ENCODE results near the gene MTMR6. TPM values are rescaled to one million over a fixed set of nuclear protein-coding genes. Genes with fewer than 3 reads are reported as not detected.

Gene MTMR6
- total RNA-seq, 4 donors from 2014 or later, result 10.6 to 15.9 (median 14.3) TPM

DNA sequence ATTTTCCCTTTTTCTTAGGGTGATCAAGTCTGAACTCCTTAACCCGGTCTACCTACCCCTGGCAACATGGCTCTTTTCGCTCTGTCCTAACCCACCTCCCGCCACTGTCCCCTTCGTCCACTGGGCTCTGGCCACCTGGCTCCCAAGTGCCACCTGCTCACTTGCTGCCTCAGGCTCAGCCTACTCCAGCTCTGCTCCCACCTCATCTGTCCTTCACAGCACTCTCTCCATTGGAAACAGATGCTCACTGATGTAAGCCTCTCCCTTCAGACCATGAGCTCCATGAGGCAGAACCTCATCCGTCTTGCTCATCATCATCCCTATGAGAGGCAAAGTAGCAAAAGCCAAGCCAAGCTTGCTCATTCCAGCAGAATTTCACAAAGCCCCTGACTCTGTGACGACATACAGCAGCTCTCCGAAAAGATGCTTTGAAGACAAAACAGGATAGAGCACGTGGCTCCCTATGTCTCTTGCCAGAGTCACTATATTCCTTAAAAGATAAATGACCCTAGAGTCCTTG is 79.9 kb downstream of the MTMR6 start:
- intact Hi-C loops (cut with DNase I; ENCODE audit: low total_unique reads), result no loop called here
- WGBS, 2 donors, result 77 to 80% methylated on average over 8 of the region's 8 CpGs

DNA sequence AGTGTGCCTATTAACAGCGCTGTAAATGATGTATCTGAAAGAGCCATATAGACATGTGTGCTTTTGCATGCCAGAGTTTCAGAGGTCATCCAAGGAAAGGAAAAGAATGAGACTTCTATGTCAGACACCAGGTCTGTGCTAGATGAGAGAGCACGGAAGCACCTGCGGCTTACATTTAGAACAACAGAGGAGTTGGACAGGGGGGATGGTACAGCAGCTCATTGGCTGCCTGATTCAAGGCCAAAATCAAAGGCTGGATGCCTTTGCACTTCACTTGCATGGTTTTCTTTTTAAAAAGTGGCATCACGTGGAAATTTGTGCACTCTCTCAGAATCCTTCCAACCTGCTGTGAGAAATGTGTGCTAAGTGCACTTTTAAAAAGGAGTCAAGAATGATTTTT is 82.4 kb downstream of the MTMR6 start:
- DNase-seq (ENCODE audit: low spot score in 2 of 2), result no peak
- WGBS, 2 donors, result 78 to 86% methylated on average over 4 of the region's 4 CpGs

More for the DNA sequence above, 79.9 kb downstream of the MTMR6 start:
- no peak overlapping the region for H3K4me3 ChIP-seq (ENCODE audit: low read depth, poor library complexity, severe bottlenecking)
- no peak for DNase-seq (ENCODE audit: low spot score in 2 of 2)
- TF ChIP-seq POLR2A (IDR thresholded peaks at IDR 0.05), result no peak
- TF ChIP-seq, protein P1, sequence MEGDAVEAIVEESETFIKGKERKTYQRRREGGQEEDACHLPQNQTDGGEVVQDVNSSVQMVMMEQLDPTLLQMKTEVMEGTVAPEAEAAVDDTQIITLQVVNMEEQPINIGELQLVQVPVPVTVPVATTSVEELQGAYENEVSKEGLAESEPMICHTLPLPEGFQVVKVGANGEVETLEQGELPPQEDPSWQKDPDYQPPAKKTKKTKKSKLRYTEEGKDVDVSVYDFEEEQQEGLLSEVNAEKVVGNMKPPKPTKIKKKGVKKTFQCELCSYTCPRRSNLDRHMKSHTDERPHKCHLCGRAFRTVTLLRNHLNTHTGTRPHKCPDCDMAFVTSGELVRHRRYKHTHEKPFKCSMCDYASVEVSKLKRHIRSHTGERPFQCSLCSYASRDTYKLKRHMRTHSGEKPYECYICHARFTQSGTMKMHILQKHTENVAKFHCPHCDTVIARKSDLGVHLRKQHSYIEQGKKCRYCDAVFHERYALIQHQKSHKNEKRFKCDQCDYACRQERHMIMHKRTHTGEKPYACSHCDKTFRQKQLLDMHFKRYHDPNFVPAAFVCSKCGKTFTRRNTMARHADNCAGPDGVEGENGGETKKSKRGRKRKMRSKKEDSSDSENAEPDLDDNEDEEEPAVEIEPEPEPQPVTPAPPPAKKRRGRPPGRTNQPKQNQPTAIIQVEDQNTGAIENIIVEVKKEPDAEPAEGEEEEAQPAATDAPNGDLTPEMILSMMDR (IDR thresholded peaks at IDR 0.05), result no peak

DNA sequence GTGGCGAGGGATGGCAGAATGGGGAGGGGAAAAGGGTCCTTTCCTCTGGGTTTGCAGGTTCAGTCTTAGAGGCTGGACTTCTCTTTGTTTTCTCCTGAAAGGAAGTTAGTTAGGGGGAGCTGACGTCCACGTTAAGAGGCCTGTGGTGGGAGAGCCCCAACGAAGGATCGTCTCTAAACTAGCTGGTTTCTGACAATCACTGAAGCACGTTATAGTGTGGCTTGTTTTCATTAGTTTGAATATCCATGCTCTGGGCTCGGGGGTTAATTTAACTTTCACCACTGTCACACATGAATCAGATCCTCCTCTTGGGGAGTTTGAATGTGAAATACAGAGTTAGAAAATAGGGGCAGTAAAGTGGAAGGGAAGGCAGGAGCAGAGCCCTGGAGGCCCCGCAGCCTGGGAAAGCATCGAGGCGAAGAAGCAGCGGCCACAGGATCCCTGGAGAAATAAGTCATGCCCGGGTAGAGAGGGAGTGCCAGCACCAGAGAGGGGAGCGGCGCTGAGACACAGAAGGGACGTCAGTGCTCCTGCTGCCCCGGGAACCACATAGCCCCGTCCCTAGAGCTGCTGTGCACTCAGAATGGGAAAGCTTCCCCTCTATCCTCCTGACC is 84.1 kb downstream of the MTMR6 start:
- no peak for DNase-seq (ENCODE audit: low spot score in 2 of 2)
- no peak overlapping the region for H3K4me3 ChIP-seq (ENCODE audit: low read depth, poor library complexity, severe bottlenecking)
- intact Hi-C loops (cut with DNase I; ENCODE audit: low total_unique reads), result no loop called here
- TF ChIP-seq, protein P1 (IDR thresholded peaks at IDR 0.05), result no peak
- TF ChIP-seq POLR2A (IDR thresholded peaks at IDR 0.05), result no peak
- WGBS, 2 donors, result 41 to 51% methylated on average over 17 of the region's 17 CpGs

More for the DNA sequence above, 82.4 kb downstream of the MTMR6 start:
- H3K4me3 ChIP-seq (ENCODE audit: low read depth, poor library complexity, severe bottlenecking), result no peak overlapping the region
- intact Hi-C loops (cut with DNase I; ENCODE audit: low total_unique reads), result no loop called here
- no peak for TF ChIP-seq POLR2A (IDR thresholded peaks at IDR 0.05)
- TF ChIP-seq, protein P1 (IDR thresholded peaks at IDR 0.05), result no peak

DNA sequence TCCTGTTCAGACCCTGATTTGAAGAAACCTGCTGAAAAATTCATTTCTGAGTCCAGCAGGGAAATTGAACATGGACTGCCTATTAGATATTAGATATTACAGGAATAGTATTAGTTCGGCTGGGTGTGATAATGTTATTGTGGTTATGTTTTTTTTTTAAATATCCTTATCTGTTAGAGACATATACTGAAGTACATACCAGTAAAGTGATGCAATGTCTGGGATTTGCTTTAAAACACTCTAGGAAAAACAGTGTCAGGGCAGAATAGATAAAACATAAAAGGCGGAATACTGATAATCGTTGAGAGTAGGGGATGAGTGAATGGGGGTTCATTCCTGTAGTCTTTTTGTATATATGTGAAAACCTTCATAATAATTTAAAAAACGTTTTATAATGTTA is 86.5 kb downstream of the MTMR6 start:
- TF ChIP-seq, protein P1 (IDR thresholded peaks at IDR 0.05), result no peak
- TF ChIP-seq POLR2A (IDR thresholded peaks at IDR 0.05), result no peak
- H3K4me3 ChIP-seq (ENCODE audit: low read depth, poor library complexity, severe bottlenecking), result no peak overlapping the region
- 75 to 76% methylated on average over 4 of the region's 4 CpGs for WGBS, 2 donors
- DNase-seq (ENCODE audit: low spot score in 2 of 2), result no peak
- intact Hi-C loops (cut with DNase I; ENCODE audit: low total_unique reads), result no loop called here

DNA sequence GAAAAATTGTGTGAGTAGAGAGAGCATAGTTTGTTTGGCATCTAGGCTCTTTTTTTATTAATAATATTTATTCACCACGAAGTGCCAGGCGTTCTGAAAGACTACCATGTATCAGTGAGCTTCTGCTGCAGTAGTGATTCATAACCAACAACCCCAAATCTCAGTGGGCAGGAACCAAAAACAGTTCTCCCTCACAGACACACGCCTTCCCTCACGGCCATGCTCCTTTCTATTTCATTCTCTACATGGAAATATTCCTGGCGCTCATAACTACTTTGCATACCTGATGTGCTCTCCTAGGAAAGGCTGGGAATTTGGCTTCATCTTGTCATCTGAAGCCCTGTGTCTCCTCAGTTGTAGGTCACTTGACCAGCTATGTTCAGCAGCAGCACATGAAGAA is 88.6 kb downstream of the MTMR6 start:
- 54 to 67% methylated on average over 5 of the region's 5 CpGs for WGBS, 2 donors
- no peak overlapping the region for H3K4me3 ChIP-seq (ENCODE audit: low read depth, poor library complexity, severe bottlenecking)
- TF ChIP-seq POLR2A (IDR thresholded peaks at IDR 0.05), result no peak
- TF ChIP-seq, protein P1 (IDR thresholded peaks at IDR 0.05), result no peak
- no peak for DNase-seq (ENCODE audit: low spot score in 2 of 2)
- intact Hi-C loops (cut with DNase I; ENCODE audit: low total_unique reads), result no loop called here

DNA sequence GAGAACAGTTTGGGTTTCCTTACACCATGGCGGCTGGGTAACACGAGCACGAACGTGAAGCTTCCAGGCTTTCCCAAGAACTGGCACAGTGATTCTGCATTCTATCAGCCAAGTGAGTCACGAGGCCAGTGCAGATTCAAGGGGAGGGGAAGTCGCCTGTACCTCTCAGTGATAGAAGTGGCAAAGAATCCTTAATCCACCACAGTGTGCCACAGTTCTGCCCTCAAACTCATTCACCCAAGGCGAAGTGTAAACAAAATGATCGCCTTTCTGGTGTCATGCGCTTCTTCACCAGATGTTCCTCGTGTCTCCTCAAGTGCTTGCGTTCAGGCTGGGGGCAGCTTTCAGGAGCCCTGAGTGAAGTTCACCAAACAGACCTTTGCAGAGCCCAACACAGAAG is 90.3 kb downstream of the MTMR6 start:
- no peak overlapping the region for H3K4me3 ChIP-seq (ENCODE audit: low read depth, poor library complexity, severe bottlenecking)
- DNase-seq (ENCODE audit: low spot score in 2 of 2), result no peak
- no peak for TF ChIP-seq POLR2A (IDR thresholded peaks at IDR 0.05)
- TF ChIP-seq, protein P1 (IDR thresholded peaks at IDR 0.05), result no peak
- 86 to 90% methylated on average over 11 of the region's 11 CpGs for WGBS, 2 donors
- intact Hi-C loops (cut with DNase I; ENCODE audit: low total_unique reads), result no loop called here
